Right renal pelvis (tissue), 4 donors: ENCODE results near the gene DUSP5. TPM values are rescaled to one million over a fixed set of nuclear protein-coding genes. Genes with fewer than 3 reads are reported as not detected.
"Not testable (repeated sequence)": the region's sequence is repeated elsewhere in the genome, so short reads cannot be mapped to it uniquely, and the experiment has no call there.

Source experiments
- DNase-seq, 4 donors: peaks; one replicate each; pipeline ENCODE4 v3.0.0-alpha.2; 2013; ENCODE audit warnings: low read depth in 4 of 4, low spot score in 3 of 4, missing footprints in 1 of 4
- polyA plus RNA-seq, 4 donors: library from polyadenylated mRNA; unstranded; fragments of 120-200 nt; gene quantifications; one replicate each; pipeline ENCODE4 v1.2.1, GENCODE V29; 2013; ENCODE audit not compliant: insufficient read length in 4 of 4

DUSP5 gene
- polyA plus RNA-seq, result 10 to 100 TPM; 11.8 to 13.3 (median 12.9) TPM

GRCh38 chr10:110497438-110498086 lies at the start of gene DUSP5:
DUSP5 (plus strand) TSS chr10:110497907; CDS start chr10:110498122, 215 bp downstream.
- peak; percentile 93 to 94 (median 93) for DNase-seq

- DNase-seq, result no peak
Observed at GRCh38 chr10:110448682-110449418, 48.9 kb upstream of the DUSP5 start.

- DNase-seq, result no peak
Observed at GRCh38 chr10:110455446-110455845, 42.3 kb upstream of the DUSP5 start.

- DNase-seq, result no peak
Observed at GRCh38 chr10:110456046-110456445, 41.7 kb upstream of the DUSP5 start.

GRCh38 chr10:110456523-110457091 lies 41.1 kb upstream of the DUSP5 start:
- DNase-seq, result no peak

- no peak for DNase-seq
Observed at GRCh38 chr10:110457851-110458250, 39.9 kb upstream of the DUSP5 start.

GRCh38 chr10:110458266-110458920 lies 39.3 kb upstream of the DUSP5 start:
- DNase-seq, result no peak

- no peak for DNase-seq
Observed at GRCh38 chr10:110459600-110459999, 38.1 kb upstream of the DUSP5 start.

GRCh38 chr10:110460111-110460809 lies 37.4 kb upstream of the DUSP5 start:
- no peak for DNase-seq

GRCh38 chr10:110461088-110461487 lies 36.6 kb upstream of the DUSP5 start:
- DNase-seq, result no peak

- DNase-seq, result no peak
Observed at GRCh38 chr10:110461530-110461929, 36.2 kb upstream of the DUSP5 start.

GRCh38 chr10:110462166-110463095 lies 35.3 kb upstream of the DUSP5 start:
- DNase-seq, result no peak

GRCh38 chr10:110468258-110468657 lies 29.4 kb upstream of the DUSP5 start:
- DNase-seq, result not testable (repeated sequence)

- DNase-seq, result not testable (repeated sequence)
Observed at GRCh38 chr10:110470541-110470940, 27.2 kb upstream of the DUSP5 start.

- no peak for DNase-seq
Observed at GRCh38 chr10:110471566-110472139, 26.1 kb upstream of the DUSP5 start.

- DNase-seq, result no peak
Observed at GRCh38 chr10:110474017-110474416, 23.7 kb upstream of the DUSP5 start.

- no peak for DNase-seq
Observed at GRCh38 chr10:110474826-110475225, 22.9 kb upstream of the DUSP5 start.

- DNase-seq, result no peak
Observed at GRCh38 chr10:110475722-110476515, 21.8 kb upstream of the DUSP5 start.
